ENCODE results near the gene CDX1.

- TF ChIP-seq CTCF (IDR thresholded peaks at IDR 0.05; ENCODE audit: low read length) (no peak), EZH2 (IDR thresholded peaks at IDR 0.05; ENCODE audit: borderline replicate concordance, low read length) (no peak)
These were observed 56.3 kb downstream of the CDX1 start for GRCh38 chr5:150222906-150223305.

Data from OCI-LY1 (cell line).